NT2/D1 (cell line): ENCODE data around the gene TMEM63A.

Experiments used
- YY1 ChIP-seq: IDR thresholded peaks from 2 replicates; pipeline ENCODE4 v1.6.1; 2011; ENCODE audit not compliant: insufficient read length, insufficient read depth
- ZNF274 ChIP-seq: IDR thresholded peaks from 2 replicates; pipeline ENCODE4 v1.6.1; 2011; ENCODE audit warnings: mild to moderate bottlenecking, low read depth, low read length

DNA sequence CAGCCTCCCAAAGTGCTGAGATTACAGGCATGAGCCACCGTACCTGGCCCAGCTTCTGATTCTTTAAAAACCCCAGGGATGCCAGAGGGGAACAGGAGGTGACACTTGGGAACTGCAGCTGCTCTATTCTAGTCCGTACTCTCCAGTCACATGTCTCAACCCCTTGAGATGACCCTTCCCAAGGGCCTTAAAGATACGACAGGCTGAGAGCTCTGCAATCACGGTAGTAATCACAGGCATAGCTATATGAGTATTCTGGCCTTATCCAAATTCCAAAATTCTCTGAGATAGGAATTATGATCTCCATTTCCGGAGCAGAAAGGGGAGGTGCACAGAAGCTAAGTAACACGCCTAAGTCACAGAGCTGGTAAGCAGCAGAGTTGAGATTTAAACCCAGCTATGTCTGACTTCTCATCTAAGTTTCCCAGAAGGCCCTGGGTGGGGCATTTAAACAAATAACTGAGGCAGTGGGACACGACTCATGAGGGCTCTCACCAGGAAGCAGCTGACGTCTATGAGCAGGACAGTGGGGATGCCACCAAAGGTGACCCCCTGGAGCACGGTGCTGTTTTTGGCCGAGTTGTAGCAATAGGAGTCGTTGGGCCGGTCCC lies 5.2 kb downstream of the TMEM63A start:
- no peak for TF ChIP-seq YY1
- no peak for TF ChIP-seq ZNF274
